NCI-H146 treated with DMSO at 0.1 percent for 48 hours (cell line): Measurements from ENCODE around the gene SLX9.

Source experiments
- DNase-seq: peaks from one replicate; lab custom pipeline; 2025; ENCODE audit not compliant: unreplicated experiment; lab: John Stamatoyannopoulos, UW

SLX9 gene

DNA sequence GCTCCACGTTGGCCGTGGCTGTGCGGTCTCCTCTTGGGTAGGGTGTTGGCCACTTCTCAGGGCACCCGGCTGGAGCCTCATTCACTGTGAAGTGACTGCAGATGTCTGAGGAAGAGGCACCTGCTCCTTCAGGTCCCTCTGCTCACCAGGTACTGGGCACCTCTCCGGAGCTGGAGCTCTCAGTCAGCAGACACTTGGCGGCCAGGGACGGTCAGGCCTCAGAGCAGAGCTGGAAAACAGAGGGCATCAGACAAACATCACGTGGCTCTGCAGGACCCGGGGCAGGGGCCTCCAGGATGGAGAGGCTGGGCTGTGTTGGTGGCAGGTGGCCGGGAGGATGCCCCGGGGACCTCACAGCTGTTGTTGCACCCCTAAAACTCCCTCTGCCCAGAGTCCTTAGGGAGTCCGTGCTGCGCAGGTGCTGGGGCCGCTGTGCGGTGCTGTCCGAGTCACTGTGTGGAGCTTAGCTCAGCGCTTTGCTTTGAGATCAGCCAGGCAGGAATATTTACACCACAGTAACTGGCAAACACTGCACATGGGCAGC is 59.7 kb downstream of the SLX9 start:
- DNase-seq = no peak

- DNase-seq = no peak
Observed at GRCh38 chr21:44999972-45000636, 60.3 kb downstream of the SLX9 start.

DNA sequence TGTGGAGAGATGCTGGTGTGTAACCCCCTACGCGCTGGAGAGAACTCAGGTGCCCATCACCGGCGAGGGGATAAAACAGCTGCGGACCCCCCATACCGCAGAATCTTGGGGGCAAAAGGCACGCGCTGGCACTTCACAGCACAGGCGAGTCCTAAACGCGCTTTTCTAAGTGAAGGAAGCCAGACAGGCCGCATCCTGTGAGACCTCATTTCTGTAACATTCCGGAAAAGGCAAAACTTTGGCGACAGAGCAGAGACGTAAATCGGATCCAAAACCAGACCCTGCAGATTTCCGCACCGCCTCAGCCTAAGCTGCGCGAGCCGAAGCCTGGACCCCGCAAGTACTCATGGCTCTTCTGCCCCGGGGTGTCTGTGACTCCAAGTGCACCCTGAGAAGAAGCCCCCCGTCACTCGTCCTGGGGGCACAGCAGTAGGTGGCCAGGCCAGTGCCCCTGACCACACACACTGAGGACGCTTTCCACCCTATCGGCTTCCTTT is 60.9 kb downstream of the SLX9 start:
- no peak for DNase-seq

GRCh38 chr21:45001134-45002095 is 61.6 kb downstream of the SLX9 start:
- no peak for DNase-seq

- no peak for DNase-seq
Observed at GRCh38 chr21:45002381-45003204, 62.8 kb downstream of the SLX9 start.

DNA sequence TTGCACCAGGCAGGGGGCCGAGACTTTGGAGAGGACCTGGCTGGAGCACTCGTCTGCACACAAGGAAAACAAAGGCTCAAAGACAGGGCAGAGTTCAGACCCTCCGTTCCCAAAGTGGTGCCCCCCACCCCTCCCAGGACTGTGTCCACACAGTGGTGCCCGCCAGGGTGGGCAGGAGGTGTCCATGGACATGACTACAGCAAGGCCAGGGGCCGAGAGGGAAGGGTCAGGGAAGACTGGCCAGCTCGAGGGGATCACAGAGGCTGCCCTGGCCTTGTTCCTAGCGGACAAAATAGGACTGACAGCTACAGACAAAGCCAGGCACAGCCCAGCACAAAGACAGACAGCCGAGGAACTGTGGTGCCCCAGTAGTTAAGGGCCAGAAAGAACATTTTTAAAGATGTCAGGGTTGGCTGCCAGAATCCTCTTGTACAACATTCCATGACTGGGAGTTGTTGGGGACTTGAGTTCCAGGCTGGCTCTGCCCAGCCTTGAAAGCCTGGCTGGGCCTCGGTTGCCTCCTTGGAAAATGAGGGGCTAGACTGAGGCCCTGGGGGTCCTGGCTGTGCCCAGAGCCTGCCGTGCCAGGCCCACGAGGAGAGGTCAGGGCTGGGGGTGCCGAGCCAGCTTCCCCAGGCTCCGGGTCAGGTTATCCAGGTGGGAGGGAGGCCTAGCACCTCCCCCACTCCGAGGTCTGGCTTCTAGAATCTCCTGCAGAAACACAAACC is 63.7 kb downstream of the SLX9 start:
- no peak for DNase-seq

- DNase-seq = no peak
Observed at GRCh38 chr21:45004059-45004422, 64.2 kb downstream of the SLX9 start.

DNA sequence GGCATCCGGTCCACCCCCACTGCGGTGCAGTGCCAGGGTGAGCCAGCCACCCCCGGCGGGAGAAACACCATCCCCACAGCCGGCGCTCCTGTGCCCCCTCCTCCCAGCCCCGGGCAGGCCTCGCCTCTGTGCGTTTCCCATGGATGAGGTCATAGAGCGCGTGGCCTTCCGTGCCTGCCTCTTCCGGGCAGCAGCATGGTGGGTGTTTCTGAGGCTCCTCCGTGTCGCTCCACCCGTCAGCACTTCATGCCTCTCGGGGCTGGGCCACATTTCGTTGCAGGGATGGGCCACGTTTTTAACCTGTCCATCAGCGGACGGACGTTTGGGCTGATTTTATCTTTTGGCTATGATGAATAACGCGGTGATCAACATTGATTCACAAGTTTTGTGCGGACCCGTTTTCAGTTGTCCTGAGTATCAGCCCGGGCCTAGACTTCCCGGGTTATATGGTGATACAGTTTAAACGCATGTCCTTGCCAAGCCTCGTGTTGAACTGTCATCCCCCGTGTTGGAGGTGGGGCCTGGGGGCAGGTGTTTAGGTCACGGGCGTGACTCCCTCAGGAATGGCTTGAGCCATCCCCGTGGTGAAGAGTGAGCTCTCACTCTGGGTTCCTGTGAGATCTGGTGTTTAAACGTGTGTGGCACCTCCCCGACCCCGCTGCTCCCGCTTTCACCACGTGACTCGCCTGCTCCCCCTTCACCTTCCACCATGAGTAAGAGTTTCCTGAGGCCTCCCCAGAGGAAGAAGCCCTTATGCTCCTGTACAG is 64.8 kb downstream of the SLX9 start:
- no peak for DNase-seq

- no peak for DNase-seq
Observed at GRCh38 chr21:45006536-45007095, 66.8 kb downstream of the SLX9 start.

DNA sequence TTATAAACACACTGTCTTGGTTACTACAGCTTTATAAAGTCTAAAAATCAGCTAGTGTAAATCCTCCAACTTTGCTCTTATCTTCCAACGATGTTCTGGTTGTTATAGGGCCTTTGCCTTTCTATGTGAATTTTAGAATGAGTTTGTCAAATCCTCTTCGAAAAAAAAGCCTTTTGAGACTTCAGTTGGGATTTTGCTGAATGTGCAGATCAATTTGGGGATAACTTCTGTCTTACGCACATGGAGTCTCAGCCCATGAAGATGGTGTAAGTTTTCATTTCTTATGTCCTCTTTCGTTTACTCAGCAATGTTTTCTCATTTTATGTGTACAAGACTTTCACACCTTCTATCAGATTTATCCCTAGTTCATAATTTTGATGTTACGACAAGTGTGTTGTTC is 69.8 kb downstream of the SLX9 start:
- DNase-seq = no peak

GRCh38 chr21:45010096-45010495 is 70.3 kb downstream of the SLX9 start:
- no peak for DNase-seq

- DNase-seq = no peak
Observed at GRCh38 chr21:45010860-45011259, 71.0 kb downstream of the SLX9 start.

DNA sequence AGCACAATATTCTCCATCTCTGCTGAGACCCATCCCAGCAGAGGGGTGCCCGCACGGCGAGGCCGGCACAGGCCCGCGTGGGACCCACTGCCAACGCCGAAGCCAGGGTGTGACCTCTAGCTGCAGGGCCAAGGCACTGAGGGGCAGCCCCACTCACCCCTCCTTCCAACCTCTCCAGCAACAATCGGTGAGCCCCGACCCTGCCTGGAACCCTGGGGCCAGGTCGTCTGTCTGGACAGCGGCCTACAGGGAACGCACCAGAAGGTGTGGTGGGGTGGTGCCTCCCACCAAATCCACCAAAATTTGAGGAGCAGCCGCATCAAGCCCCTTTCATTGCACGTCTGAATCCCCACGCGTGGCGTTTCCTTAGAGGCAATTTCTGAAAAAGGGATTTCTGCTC is 71.6 kb downstream of the SLX9 start:
- DNase-seq = no peak

DNA sequence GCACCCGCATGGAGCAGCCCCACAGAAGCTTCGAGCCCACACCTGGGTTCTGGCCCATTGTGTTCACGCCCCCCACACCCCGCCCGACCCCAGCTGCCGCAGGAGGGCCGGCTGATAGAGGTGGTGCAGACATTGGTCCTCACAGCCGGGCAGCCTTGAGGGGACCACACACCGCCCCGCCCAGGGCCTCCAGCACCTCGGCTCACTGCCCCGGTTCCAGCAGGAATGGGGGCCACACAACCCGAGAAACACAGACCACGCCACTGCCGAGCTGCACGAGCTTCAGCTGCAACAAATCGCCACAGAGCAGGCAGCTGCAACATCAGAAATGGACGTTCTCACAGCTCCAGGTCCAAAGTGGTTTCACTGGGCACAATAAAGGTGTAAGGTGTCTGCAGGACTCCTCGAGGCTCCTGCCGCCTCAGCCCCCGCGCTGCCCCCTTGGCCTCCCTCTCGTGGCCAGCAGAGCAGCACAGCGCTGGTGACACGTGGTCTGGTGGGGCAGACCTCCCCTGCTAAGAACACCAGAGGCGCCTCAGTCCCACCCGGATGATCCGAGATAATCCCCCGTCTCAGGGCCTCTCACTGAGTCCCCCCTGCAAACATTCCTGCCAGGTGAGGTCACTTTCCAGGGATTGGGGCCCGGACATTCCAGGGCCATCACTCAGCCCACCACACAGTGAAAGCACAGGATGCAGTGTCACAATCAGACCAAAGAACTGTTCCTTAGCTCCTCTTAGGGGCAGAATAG is 72.3 kb downstream of the SLX9 start:
- DNase-seq = no peak

- no peak for DNase-seq
Observed at GRCh38 chr21:45012662-45013259, 72.9 kb downstream of the SLX9 start.

DNA sequence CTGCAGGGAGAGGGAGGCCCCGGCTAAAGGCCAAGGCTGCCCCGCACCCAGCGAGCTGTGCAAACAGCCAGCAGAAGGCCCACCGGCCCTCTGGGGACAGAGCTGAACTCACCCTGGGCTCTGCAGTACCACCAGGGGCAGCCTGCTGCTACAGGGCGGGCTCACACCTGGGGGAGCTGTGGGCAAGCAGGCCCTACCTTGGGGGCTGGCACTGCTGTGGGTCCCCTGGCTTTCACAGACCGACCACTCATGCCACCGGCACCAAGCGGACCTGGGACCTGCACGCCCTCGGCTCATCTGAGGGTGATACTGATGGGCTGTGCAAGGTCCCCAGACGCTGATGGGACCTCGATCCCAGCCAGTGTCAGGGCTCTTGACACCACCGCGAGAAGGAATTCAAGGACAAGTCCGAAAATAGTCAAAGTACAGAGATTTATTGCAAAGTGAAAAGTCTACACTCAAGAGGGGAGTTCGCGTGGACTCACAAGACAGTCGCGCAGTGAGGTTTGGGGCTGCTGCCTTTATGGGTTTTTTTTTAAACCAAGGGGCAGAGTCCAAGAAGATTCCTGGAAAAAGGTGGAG is 73.5 kb downstream of the SLX9 start:
- no peak for DNase-seq

DNA sequence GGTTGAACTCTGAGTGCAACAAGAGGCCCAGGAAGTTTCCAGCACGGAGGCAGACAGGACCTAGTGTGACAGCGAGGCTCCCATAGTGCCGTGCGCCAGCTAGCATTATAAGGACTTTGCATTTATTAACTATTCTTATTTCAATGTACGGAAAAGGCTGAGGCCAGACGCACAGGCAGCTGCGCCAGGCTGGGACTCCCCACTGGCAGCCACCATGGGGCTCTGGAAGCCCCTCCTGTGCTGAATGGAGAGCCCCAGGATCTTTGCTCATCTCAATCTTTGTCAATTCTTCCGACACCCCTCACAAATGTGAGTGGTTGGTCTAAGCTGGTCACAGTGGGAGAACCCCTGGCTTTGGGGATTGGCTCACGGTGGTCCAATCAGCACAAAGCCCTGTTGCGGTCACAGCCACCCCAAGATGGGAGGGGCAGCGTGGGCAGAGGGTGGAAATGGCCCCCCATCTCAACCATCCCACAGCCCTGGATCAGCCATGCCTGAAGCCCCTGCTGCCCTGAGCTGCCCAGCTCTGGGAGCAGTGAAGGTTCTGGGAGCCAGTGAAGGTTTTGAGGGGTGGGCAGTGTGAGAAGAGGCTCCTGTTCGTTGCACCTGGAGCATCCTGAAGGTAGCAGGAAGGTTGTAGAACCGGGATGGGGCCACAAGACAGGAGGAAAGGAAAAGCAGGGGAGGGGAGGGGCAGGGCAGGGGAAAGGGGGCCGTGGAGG is 75.1 kb downstream of the SLX9 start:
- no peak for DNase-seq
